Measurements from ENCODE around the gene NDFIP1.
"Not testable (repeated sequence)": the region's sequence is repeated elsewhere in the genome, so short reads cannot be mapped to it uniquely, and the experiment has no call there.

The NDFIP1 gene, protein sequence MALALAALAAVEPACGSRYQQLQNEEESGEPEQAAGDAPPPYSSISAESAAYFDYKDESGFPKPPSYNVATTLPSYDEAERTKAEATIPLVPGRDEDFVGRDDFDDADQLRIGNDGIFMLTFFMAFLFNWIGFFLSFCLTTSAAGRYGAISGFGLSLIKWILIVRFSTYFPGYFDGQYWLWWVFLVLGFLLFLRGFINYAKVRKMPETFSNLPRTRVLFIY

DNA sequence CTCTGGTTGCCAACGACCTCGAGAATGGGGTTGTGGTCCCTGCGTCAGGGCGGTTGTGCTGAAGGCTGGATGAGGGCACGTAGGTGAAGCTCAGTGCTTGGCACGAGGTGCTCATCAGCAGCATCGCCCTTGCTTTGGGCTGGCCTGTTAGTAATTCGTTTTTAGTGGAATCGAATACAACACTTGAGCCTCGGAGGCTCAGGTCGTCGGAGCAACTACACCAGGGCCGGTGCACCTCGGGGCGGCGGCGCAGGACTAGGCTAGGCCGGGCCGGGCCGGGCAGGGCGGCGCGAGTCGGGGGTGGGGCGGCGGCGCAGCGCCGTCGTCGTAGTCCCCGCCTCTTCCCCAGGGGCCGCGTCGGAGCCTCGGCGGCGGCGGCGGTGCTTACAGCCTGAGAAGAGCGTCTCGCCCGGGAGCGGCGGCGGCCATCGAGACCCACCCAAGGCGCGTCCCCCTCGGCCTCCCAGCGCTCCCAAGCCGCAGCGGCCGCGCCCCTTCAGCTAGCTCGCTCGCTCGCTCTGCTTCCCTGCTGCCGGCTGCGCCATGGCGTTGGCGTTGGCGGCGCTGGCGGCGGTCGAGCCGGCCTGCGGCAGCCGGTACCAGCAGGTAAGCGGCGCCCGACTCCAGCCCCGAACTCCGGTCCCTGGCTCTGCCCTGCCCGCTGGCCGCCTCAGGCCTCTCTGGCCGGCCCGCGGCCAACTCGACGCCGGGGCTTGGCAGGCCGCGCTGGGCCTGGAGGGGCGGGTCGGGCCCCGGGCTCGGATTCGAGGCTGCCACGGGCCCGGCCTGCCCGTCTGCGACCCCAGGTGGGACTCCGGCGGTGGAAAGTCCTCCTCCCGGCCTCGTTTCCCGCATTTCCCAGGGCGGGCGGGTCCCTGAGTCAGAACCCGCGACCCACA lies at the start of gene NDFIP1:
TSS of gene NDFIP1 (plus strand) at position 348 of the 899 bp plus-strand sequence. CDS start at position 544, 196 bp downstream.
- peak; percentile 53 for DNase-seq

- no peak for DNase-seq
Measured at GRCh38 chr5:142059304-142059940, 49.2 kb upstream of the NDFIP1 start.

DNA sequence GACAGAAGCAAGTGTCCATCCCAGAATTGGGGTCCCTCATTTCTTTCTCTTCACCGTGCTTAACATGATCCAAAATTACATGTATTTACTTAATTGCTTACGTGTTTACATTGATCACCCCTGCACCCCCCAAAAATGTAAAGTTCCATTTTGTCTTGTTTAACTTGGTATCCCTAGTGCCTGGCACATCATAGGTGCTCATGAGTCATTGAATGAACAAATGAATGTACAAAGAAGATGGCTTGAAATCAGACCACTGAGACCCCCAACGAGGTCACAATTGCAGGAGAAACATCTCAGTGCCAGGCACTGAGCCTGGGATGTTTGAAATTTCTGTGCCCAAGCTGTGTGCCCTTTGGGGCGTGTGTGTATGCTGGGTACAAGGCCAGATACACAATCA lies 45.2 kb upstream of the NDFIP1 start:
- no peak for DNase-seq

GRCh38 chr5:142063878-142064331 lies 44.7 kb upstream of the NDFIP1 start:
- DNase-seq, result peak; percentile 30

DNA sequence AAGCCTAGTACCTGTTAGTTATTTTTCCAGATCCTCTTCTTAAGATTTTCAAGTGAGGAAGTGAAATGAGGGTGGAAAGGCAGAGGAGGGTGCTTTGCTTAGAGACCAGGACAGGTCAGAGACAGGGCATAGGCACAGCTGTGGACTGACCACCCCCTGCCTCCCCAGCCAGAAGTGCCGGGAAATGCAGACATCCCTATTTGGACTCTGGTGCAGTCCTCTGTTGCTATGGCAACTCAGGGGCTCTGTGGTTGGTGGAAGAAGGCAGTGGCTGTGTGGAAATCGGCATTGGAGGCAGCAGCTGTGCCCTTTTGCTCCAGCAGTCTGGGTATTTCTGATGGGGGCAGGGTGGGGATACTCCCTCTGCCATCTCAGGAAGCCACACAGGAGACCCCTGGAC lies 43.3 kb upstream of the NDFIP1 start:
- DNase-seq, result peak; percentile 27

DNA sequence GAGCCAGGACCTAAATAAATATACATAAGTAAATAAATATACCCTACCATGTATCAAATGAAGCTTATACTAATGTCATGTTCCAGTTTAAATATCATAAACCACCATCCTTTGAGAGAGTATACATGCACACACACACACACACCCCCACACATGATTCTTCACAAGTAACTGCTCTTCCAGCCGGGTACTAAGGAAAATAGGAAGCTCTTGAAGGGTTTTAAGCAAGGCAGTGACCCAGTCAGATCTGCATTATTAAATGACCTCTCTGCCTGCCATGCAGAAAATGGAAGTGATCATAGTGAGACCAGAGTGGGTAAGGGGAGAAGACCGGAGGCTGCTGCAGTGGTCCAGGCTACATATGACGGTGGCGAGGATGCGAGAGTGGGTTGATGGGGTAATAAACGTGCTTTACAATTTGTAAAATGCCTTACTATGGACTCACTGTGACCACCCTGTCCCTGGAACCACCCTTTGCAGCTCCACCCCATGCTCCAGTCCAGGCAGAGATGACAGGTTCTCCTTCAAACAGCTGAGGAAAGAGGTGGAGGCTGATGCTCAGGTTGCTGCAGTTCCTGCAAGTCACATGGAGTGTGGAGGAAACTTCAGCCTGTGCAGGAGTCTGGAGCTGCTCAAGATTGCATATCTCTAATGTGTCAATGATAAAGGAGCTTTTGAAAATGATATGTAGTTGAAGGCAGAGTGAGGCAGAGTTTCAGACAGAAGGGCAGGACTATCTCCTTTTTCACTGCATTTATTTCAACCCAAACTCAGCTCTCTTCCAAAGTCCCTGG lies 38.8 kb upstream of the NDFIP1 start:
- DNase-seq, result no peak

- no peak for DNase-seq
Measured at GRCh38 chr5:142070734-142071133, 37.8 kb upstream of the NDFIP1 start.

GRCh38 chr5:142072488-142072887 lies 36.1 kb upstream of the NDFIP1 start:
- no peak for DNase-seq

DNA sequence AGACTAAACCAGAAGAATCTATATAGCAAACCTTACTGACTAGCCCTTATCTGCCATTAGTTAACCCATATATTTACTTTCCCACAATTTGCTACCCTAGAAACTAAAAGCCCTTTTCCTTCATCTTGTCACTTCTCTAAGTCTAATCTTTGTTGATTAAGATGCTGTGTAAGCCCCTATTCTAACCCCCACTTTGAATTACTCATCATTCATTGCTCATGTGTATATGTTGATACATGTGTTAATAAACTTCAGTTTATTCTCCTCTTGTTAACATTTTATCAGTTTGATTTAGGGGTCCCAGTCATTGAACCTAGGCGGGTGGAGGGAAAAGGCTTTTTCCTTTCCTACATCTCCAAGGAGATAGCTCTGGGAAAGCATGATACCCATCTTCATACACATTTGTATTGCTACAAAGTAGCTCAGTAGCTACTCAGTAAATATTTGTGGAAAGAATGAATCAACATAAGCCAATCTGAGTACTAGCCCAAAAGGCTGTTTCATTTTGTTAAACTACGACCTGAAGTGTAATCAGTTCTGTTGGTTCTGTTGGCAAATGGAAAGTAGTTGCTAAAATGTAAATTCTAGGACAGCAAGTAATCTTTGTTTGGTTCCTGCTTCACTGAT lies 35.1 kb upstream of the NDFIP1 start:
- no peak for DNase-seq

DNA sequence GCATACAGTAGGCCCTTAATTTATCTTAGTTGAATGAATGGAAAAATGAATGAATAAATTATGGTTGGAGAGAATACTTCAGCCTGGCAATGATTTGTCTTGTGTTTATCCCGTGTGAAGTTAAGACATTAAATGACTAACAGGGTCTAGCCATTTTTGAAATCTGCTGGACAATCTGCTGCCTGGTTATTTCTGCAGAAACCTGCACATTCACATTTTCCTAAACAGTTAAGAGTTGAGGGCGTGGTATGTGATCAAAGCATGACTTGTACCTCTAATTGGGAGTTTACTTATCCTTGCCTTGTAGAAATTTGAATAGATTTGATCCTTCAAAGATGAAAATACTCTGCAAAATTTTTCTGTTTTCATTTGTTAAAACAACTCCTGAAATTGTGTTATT lies 34.6 kb upstream of the NDFIP1 start:
- no peak for DNase-seq

DNA sequence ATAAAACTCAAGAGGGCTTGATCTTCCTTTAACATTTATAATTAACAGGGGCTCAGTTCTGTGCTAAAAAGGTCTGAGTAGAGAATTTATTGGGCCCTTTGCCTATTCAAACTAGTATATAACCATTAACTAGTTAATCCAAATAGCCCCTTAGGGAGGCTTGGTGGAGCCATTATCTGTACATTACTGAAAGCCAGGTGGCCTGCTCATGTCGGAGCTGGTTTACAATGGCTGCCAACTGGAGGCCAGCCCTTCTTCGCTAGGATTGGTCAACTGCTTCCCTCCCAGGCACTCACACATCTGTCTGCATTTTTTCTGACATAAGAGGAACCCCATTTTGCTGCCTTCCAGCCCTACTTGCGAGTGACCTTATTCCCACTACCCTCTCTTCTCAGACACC lies 30.4 kb upstream of the NDFIP1 start:
- DNase-seq, result no peak

DNA sequence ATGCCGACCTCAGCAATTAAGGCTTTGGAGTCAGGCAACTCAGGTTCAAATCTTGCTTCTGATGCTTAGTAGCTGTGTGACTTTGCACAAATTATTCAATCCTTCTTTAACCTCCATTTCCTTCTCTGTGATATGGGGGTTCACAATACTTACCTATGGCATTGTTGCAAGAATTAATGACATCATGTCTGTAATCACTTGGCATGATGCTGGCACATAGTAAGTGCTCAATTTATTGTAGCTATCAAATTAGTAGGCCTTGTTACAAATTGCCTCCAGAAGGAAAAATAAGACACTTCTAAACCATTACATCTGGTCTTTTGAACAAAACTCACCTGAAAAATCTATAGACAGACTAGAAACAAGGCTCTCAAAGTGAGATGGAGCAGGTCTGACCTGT lies 29.9 kb upstream of the NDFIP1 start:
- no peak for DNase-seq

DNA sequence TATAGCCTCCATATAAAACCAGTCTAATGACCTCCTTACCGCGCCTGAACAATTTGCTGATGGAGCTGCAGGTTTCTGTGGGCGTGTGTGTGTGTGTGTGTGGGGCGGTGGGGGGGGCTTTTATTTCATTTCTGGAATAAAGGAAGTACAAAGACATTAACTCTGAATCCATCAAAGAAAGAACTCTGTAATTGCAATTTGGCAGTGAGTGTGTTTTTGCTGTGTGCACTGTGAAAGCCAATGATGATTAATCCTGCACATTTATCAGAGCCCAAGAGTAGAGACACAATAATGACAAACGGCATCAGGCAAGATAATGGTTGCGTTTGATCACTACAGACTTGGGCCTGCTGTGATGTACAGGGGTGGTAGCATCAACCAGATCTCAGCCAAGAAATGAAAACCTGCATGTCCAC lies 29.3 kb upstream of the NDFIP1 start:
- DNase-seq, result no peak

- DNase-seq, result no peak
Measured at GRCh38 chr5:142080248-142080647, 28.3 kb upstream of the NDFIP1 start.

- no peak for DNase-seq
Measured at GRCh38 chr5:142082182-142082781, 26.3 kb upstream of the NDFIP1 start.

- DNase-seq, result no peak
Measured at GRCh38 chr5:142086229-142086628, 22.4 kb upstream of the NDFIP1 start.

DNA sequence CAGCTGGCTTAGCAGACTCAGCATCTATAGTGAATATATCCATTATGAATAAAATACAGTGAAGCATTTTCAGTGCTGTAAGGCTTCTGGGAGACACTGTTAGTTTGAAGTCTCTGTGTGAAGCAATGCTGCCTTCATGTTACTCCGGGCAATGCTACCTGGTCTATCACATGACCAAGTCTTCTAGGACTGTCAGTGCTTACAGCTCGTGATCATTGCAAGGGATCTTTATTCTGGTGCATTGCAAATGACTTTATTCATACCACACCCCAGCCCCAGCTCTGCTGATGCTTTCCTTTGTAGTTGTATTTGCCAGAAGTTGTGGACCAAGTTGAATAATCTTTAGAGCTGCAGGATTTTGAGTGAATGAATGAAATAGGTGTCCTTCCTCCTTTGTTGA lies 21.9 kb upstream of the NDFIP1 start:
- DNase-seq, result no peak

DNA sequence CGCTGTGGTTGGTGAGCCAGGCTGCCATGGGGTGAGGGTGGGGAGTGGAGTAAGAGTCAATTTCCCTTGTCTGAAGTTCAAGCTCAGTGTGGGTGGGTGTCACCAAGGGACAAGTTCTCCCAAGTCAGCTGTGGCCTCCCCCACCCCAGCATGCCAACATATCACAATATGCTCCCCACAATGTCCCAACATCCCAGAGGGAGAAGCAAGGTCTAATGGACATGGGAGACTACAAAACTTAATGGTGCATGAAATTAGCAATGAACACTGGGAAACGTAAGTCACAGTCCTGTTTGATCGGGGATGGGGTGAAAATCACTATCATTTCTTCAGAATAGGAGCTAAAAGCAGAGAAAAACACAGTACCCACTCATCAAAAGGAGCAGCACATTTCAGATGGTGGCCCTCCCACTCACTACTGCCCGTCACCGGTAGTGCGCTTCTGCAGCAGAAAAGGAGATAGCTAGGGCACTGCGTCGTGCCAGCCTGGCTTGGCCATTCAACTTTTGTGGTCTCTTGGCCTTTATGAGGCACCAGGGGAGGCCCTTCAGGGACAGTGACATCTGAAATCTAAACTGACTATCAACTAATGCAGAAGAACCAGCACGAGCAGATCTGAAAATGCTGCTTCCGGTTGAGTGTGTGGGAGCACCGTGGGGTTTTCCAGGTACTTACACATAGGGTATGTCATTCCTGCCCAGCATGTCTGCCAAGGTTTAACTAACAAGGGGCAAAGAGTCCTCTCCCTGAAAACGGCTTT lies 20.5 kb upstream of the NDFIP1 start:
- DNase-seq, result no peak

DNA sequence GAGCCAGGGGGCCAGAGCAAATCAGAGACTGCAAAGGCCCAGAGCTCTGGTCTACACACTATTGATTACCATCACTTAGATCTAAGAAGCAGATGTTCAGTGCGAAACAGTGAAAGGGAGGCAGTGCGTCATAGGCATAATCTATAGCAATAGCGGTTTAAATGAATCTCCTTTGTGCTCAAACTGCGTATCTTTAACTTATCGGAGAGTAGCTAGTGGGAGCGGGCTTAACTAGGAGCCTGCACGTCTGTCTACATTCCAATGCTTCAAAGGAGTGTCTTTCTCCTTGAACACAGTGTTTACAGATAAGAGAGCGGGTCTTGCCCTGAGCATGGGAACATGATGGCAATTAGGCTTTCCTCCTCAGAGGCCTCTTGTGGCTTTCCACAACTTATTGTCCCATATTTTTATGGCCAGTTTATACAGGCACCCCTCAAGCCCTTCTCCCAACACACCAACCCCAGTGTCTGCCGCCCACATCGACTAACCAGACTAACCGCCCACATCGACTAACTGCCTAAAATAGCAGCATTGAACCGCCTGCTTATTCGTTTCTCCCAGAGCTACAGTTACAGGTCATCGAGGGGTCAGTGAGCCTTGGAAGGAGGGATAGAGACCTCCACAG lies 19.6 kb upstream of the NDFIP1 start:
- not testable (repeated sequence) for DNase-seq

- DNase-seq, result no peak
Measured at GRCh38 chr5:142091012-142091411, 17.6 kb upstream of the NDFIP1 start.

DNA sequence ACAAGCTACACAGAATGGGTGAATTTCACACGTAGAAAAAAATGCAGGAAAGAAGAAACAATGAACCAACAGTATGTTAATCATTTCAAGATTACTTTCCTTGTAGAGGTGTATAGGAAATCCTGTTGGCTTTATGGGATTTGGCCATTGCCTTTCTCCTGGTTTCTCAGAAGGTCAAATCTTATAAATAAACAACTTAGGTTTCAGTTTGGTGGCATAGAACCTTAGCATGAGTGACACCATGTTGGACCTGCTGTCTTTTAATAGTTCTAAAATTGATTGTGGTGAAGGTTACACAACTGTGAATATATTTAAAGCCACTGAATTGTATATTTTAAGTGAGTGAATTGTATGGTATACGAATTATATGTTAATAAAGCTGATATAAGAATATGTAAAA lies 16.7 kb upstream of the NDFIP1 start:
- DNase-seq, result no peak

Measured in NCI-H1694 treated with DMSO at 0.1 percent for 48 hours (cell line).